Stimulated activated naive CD8-positive, alpha-beta T cell treated with anti-CD3 and anti-CD28 coated beads, Interleukin-15, Interleukin-2, amounts not matched to agents 100 ng/mL and 50 ng/mL, for 24 hours (primary cell): ENCODE results near the gene TOB2.
A peak's percentile ranks its signal among the peaks of the same experiment; 100 is the strongest.

Experiments used
- H3K27ac Mint-ChIP-seq: one replicate; pipeline ENCODE4 v1.8.0; 2021; ENCODE audit warnings: mild to moderate bottlenecking, mixed read lengths
- H3K27me3 Mint-ChIP-seq: one replicate; pipeline ENCODE4 v1.8.0; 2021; ENCODE audit warnings: mixed read lengths
- H3K36me3 Mint-ChIP-seq: one replicate; pipeline ENCODE4 v1.8.0; 2021; ENCODE audit warnings: low read depth, mixed read lengths
- H3K4me1 Mint-ChIP-seq: one replicate; pipeline ENCODE4 v1.8.0; 2021; ENCODE audit warnings: low read depth, mixed read lengths
- H3K4me3 Mint-ChIP-seq: one replicate; pipeline ENCODE4 v1.8.0; 2021; ENCODE audit warnings: mild to moderate bottlenecking, mixed read lengths
- H3K9me3 Mint-ChIP-seq: one replicate; pipeline ENCODE4 v1.8.0; 2021; ENCODE audit warnings: mixed read lengths

TOB2 gene

GRCh38 chr22:41446639-41447434 is at the start of gene TOB2:
Gene TOB2, minus strand, starts transcription at chr22:41446801. Its CDS starts 9,456 bp downstream, at chr22:41437345.
- Mint-ChIP-seq H3K36me3 (peaks cover 26% of the 10 kb centered on the region), H3K27me3 (no peaks in the 10 kb centered on the region), H3K4me3 (peak within 1 kb of the TSS; percentile 92), H3K27ac (peak within 1 kb of the TSS; percentile 99), H3K9me3 (no peaks in the 10 kb centered on the region), H3K4me1 (peaks cover 26% of the 10 kb centered on the region)

- H3K36me3 Mint-ChIP-seq = peaks cover 10% of the 10 kb centered on the region
- H3K27ac Mint-ChIP-seq = no peak overlapping the region
- no peaks in the 10 kb centered on the region for H3K9me3 Mint-ChIP-seq
- no peak overlapping the region for H3K4me3 Mint-ChIP-seq
- H3K4me1 Mint-ChIP-seq = peaks cover 13% of the 10 kb centered on the region
- H3K27me3 Mint-ChIP-seq = no peaks in the 10 kb centered on the region
These were observed 44.9 kb upstream of the TOB2 start for GRCh38 chr22:41491374-41492100.

GRCh38 chr22:41488596-41489385 is 42.2 kb upstream of the TOB2 start:
- Mint-ChIP-seq H3K4me3 (no peak overlapping the region), H3K9me3 (no peaks in the 10 kb centered on the region), H3K4me1 (peaks cover 20% of the 10 kb centered on the region), H3K27ac (no peak overlapping the region), H3K36me3 (peaks cover 15% of the 10 kb centered on the region), H3K27me3 (no peaks in the 10 kb centered on the region)

- Mint-ChIP-seq H3K4me3 (no peak overlapping the region), H3K27ac (no peak overlapping the region), H3K36me3 (peaks cover 15% of the 10 kb centered on the region), H3K4me1 (peaks cover 22% of the 10 kb centered on the region), H3K9me3 (no peaks in the 10 kb centered on the region), H3K27me3 (no peaks in the 10 kb centered on the region)
These were observed 41.5 kb upstream of the TOB2 start for GRCh38 chr22:41488076-41488475.

- Mint-ChIP-seq H3K9me3 (no peaks in the 10 kb centered on the region), H3K36me3 (peaks cover 15% of the 10 kb centered on the region), H3K27me3 (no peaks in the 10 kb centered on the region), H3K4me3 (no peak overlapping the region), H3K4me1 (peaks cover 29% of the 10 kb centered on the region), H3K27ac (no peak overlapping the region)
These were observed 40.7 kb upstream of the TOB2 start for GRCh38 chr22:41487037-41487935.

- Mint-ChIP-seq H3K36me3 (peaks cover 10% of the 10 kb centered on the region), H3K27me3 (no peaks in the 10 kb centered on the region), H3K9me3 (no peaks in the 10 kb centered on the region), H3K27ac (no peak overlapping the region), H3K4me1 (peaks cover 46% of the 10 kb centered on the region), H3K4me3 (no peak overlapping the region)
These were observed 38.4 kb upstream of the TOB2 start for GRCh38 chr22:41485033-41485432.

GRCh38 chr22:41482319-41482935 is 35.8 kb upstream of the TOB2 start:
- no peaks in the 10 kb centered on the region for H3K9me3 Mint-ChIP-seq
- H3K27me3 Mint-ChIP-seq = no peaks in the 10 kb centered on the region
- peaks cover 65% of the 10 kb centered on the region for H3K4me1 Mint-ChIP-seq
- H3K36me3 Mint-ChIP-seq = peaks cover 10% of the 10 kb centered on the region
- H3K4me3 Mint-ChIP-seq = no peak overlapping the region
- H3K27ac Mint-ChIP-seq = peak overlapping the region; percentile 64

GRCh38 chr22:41481925-41482318 is 35.3 kb upstream of the TOB2 start:
- Mint-ChIP-seq H3K27me3 (no peaks in the 10 kb centered on the region), H3K4me1 (peaks cover 62% of the 10 kb centered on the region), H3K27ac (peak overlapping the region; percentile 9), H3K4me3 (no peak overlapping the region), H3K36me3 (peaks cover 6% of the 10 kb centered on the region), H3K9me3 (no peaks in the 10 kb centered on the region)

GRCh38 chr22:41481131-41481830 is 34.7 kb upstream of the TOB2 start:
- no peaks in the 10 kb centered on the region for H3K9me3 Mint-ChIP-seq
- peaks cover 4% of the 10 kb centered on the region for H3K36me3 Mint-ChIP-seq
- H3K27ac Mint-ChIP-seq = peak overlapping the region; percentile 9
- H3K27me3 Mint-ChIP-seq = no peaks in the 10 kb centered on the region
- no peak overlapping the region for H3K4me3 Mint-ChIP-seq
- H3K4me1 Mint-ChIP-seq = peaks cover 61% of the 10 kb centered on the region

- Mint-ChIP-seq H3K27ac (no peak overlapping the region), H3K4me1 (peaks cover 59% of the 10 kb centered on the region), H3K36me3 (no peaks in the 10 kb centered on the region), H3K4me3 (no peak overlapping the region), H3K9me3 (no peaks in the 10 kb centered on the region), H3K27me3 (no peaks in the 10 kb centered on the region)
These were observed 33.8 kb upstream of the TOB2 start for GRCh38 chr22:41480397-41480735.

- no peak overlapping the region for H3K4me3 Mint-ChIP-seq
- no peaks in the 10 kb centered on the region for H3K9me3 Mint-ChIP-seq
- no peaks in the 10 kb centered on the region for H3K27me3 Mint-ChIP-seq
- H3K27ac Mint-ChIP-seq = peak overlapping the region; percentile 53
- peaks cover 59% of the 10 kb centered on the region for H3K4me1 Mint-ChIP-seq
- H3K36me3 Mint-ChIP-seq = no peaks in the 10 kb centered on the region
These were observed 33.2 kb upstream of the TOB2 start for GRCh38 chr22:41479671-41480396.

GRCh38 chr22:41478891-41479521 is 32.4 kb upstream of the TOB2 start:
- Mint-ChIP-seq H3K4me1 (peaks cover 60% of the 10 kb centered on the region), H3K4me3 (no peak overlapping the region), H3K9me3 (no peaks in the 10 kb centered on the region), H3K27ac (peak overlapping the region; percentile 53), H3K36me3 (peaks cover 2% of the 10 kb centered on the region), H3K27me3 (no peaks in the 10 kb centered on the region)

GRCh38 chr22:41478473-41478872 is 31.9 kb upstream of the TOB2 start:
- Mint-ChIP-seq H3K9me3 (no peaks in the 10 kb centered on the region), H3K27me3 (no peaks in the 10 kb centered on the region), H3K36me3 (peaks cover 7% of the 10 kb centered on the region), H3K4me1 (peaks cover 61% of the 10 kb centered on the region), H3K4me3 (no peak overlapping the region), H3K27ac (peak overlapping the region; percentile 53)
